ENCODE results near the gene PDE10A. TPM values are rescaled to one million over a fixed set of nuclear protein-coding genes. Genes with fewer than 3 reads are reported as not detected.

Gene PDE10A
- total and polyA plus RNA-seq, 2 of the 8 experiments (the other 6 are each of a cell fraction or from before 2014, with no cell fraction given) = 1.1 to 2.4 TPM

DNA sequence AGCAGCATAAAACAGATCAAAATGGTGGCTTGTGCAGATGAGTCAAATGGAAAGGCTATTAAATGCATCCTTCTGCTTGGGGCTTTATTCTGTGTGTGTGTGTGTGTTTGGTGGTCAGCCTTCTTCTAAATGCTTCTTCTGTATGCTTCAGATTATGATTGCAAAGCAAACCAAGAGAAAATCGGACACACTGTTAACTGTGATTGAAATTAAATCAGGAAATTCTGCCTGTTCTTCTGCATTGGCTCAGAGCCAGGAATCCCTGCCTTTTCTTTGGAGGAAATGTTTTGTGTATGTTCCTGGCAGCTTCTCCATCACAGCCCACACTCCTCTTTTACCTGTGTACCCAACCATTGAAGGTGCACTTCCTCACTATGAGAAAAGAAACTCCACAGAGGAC lies 22.3 kb upstream of the PDE10A start:
- H2BK20ac ChIP-seq (ENCODE audit: low read length) = no peak overlapping the region
- no peak overlapping the region for H3K4ac ChIP-seq (replicated peaks; ENCODE audit: insufficient read length, low read depth, low read length)
- H3K36me3 ChIP-seq (ENCODE audit: control insufficient read depth in 2 of 4, insufficient read depth in 4 of 4, low read length in 3 of 4) = no peaks in the 10 kb centered on the region
- H3K27me3 ChIP-seq (replicated peaks in 1 of 4; ENCODE audit: control insufficient read depth in 3 of 4, extremely low read depth in 1 of 4, insufficient read depth in 3 of 4, low read length in 3 of 4) = no peaks in the 10 kb centered on the region
- WGBS, 2 experiments (ENCODE audit: extremely low coverage in 1 of 2, insufficient coverage in 1 of 2, insufficient read length in 1 of 2, insufficient replicate concordance in 2 of 2, low coverage in 1 of 2, low lambda C conversion rate in 2 of 2, missing lambda C conversion rate in 1 of 2) = 89% methylated on average over 1 of the region's 1 CpG; no CpG with 5 or more reads in 1 of the 2 experiments
- H4K20me1 ChIP-seq (replicated peaks in 1 of 2; ENCODE audit: control insufficient read depth in 1 of 2, insufficient read depth in 2 of 2, low read length in 2 of 2) = no peaks in the 10 kb centered on the region
- H3K79me1 ChIP-seq (ENCODE audit: low read depth, low read length) = no peaks in the 10 kb centered on the region
- H3K23ac ChIP-seq (ENCODE audit: insufficient read length) = no peak overlapping the region
- no peak overlapping the region for H3K4me3 ChIP-seq (ENCODE audit: extremely low read depth in 1 of 4, insufficient read depth in 2 of 4, low read depth in 3 of 4, low read length in 4 of 4)
- no peak overlapping the region for H3K9ac ChIP-seq (replicated peaks in 1 of 4; ENCODE audit: extremely low read depth in 1 of 4, low read depth in 3 of 4, low read length in 3 of 4)
- no peak overlapping the region for H2BK15ac ChIP-seq (ENCODE audit: low read length)
- POLR2A ChIA-PET (ENCODE audit: partially characterized antibody) = no interaction called here
- no peak overlapping the region for H2AK5ac ChIP-seq (ENCODE audit: low read depth, low read length)
- H3K23me2 ChIP-seq (ENCODE audit: low read depth, low read length) = no peaks in the 10 kb centered on the region; the same call in 1 of the 2 replicates
- no peak overlapping the region for H3K56ac ChIP-seq (replicated peaks; ENCODE audit: insufficient read length, low read depth, low read length)
- no peaks in the 10 kb centered on the region for H3K9me3 ChIP-seq (ENCODE audit: insufficient read depth in 2 of 2, low read depth in 1 of 2, low read length in 1 of 2)
- no peaks in the 10 kb centered on the region for H3K4me1 ChIP-seq (replicated peaks in 1 of 4; ENCODE audit: control insufficient read depth in 3 of 4, insufficient read depth in 4 of 4, low read length in 3 of 4)
- CTCF ChIA-PET (ENCODE audit: partially characterized antibody) = no interaction called here
- H3K14ac ChIP-seq (ENCODE audit: insufficient read length) = no peak overlapping the region
- H2BK120ac ChIP-seq (replicated peaks; ENCODE audit: low read depth, low read length) = no peak overlapping the region
- no peak overlapping the region for H2BK12ac ChIP-seq (ENCODE audit: low read depth, low read length)
- DNase-seq (ENCODE audit: low read depth in 1 of 2, low spot score in 2 of 2) (no peak), FAIRE-seq (no peak)
- no peak overlapping the region for H4K5ac ChIP-seq (ENCODE audit: insufficient read length, low read depth, low read length)
- no peak overlapping the region for H2BK5ac ChIP-seq (ENCODE audit: low read depth, low read length)
- H3K79me2 ChIP-seq (ENCODE audit: control insufficient read depth in 1 of 2, insufficient read depth in 2 of 2, low read length in 2 of 2) = no peaks in the 10 kb centered on the region
- no peak overlapping the region for H4K91ac ChIP-seq (replicated peaks; ENCODE audit: insufficient read length, low read length)
- no peak overlapping the region for H4K8ac ChIP-seq (ENCODE audit: extremely low read depth, insufficient read depth, low read length)
- no peak overlapping the region for H3K18ac ChIP-seq (ENCODE audit: extremely low read depth, low read length)
- H2AFZ ChIP-seq (ENCODE audit: low read length) = no peak overlapping the region
- no peak overlapping the region for H3K27ac ChIP-seq (ENCODE audit: low read depth, low read length)
- no peak overlapping the region for H3K4me2 ChIP-seq (ENCODE audit: insufficient read depth in 1 of 2, low read depth in 2 of 2, low read length in 2 of 2)
- TF ChIP-seq TBP (IDR thresholded peaks at IDR 0.05; ENCODE audit: low read depth, low read length) (no peak), KDM4A (IDR thresholded peaks at IDR 0.05; ENCODE audit: low read depth, low read length, severe bottlenecking) (no peak), RFX5 (IDR thresholded peaks at IDR 0.05; ENCODE audit: borderline replicate concordance, low read depth, low read length) (no peak), YY1 (IDR thresholded peaks at IDR 0.05; ENCODE audit: low read depth, low read length) (no peak), KDM1A (IDR thresholded peaks at IDR 0.05; ENCODE audit: borderline replicate concordance, low read length) (no peak), PHF8 (conservative IDR thresholded peaks at IDR 0.05; ENCODE audit: low read depth, low read length) (no peak), RXRA (IDR thresholded peaks at IDR 0.05; ENCODE audit: insufficient read depth, low read depth, low read length) (no peak), ATF2 (IDR thresholded peaks at IDR 0.05; ENCODE audit: low read length) (no peak)
